Activated CD4-positive, alpha-beta T cell treated with anti-CD3 and anti-CD28 coated beads, Interleukin-2, amount 50 U/mL, for 1 hour (primary cell): ENCODE measurements around the gene GPR4.
"Not testable (repeated sequence)": the region's sequence is repeated elsewhere in the genome, so short reads cannot be mapped to it uniquely, and the experiment has no call there.

Experiments used
- DNase-seq: peaks from one replicate; pipeline ENCODE4 v3.0.0-alpha.2; 2020

GPR4 gene

GRCh38 chr19:45601524-45602374, at the start of gene GPR4:
Gene GPR4, minus strand, starts transcription at chr19:45602212. Its CDS starts 10,346 bp downstream, at chr19:45591866.
- no peak for DNase-seq

- no peak for DNase-seq
These were observed 48.7 kb upstream of the GPR4 start for GRCh38 chr19:45650722-45651121.

DNA sequence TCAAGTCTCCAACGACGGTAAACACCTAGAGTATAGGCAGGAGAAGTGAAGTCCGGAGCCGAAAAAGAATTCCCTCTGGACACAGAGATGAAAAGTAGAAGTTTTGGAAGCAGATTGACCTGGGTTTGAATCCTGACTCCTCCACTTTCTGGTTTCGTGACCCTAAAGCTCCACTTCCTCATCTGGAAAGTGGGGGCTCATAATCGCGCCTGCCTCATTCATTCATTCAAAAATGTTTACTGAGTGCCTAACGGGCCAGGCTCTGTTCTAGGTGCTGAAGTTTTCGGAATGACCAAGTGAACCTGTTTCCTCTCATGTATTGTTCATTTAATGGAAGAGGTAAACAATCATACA, 44.3 kb upstream of the GPR4 start:
- no peak for DNase-seq

- DNase-seq = peak; percentile 68
These were observed 43.8 kb upstream of the GPR4 start for GRCh38 chr19:45645631-45646344.

DNA sequence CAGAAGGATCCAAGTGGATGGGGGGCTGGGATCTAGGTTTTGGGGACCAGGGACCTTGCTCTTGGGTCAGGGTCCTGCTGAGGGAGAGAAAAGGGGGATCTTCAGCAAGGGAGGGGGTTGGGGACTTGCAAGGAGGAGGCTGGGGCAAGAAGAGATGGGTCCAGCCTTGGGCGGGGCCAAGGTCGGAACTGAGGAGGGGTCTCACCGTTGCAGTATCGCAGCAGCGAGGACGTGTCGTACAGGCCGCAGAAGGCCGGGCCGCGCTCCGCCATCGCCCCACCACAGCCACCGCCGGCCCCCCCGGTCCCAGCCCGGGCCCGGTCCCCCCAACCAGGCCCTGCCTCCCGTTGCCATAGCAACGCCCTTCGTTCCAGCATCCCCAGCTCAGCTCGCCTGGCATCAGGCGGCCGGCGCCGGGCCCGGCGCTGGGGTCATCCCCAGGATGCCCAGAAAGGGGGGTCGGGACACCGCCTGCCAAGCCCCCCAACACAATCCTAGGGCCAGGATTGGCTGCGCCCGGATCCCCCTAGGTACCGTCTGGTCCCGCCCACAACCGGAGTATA, 43.1 kb upstream of the GPR4 start:
- DNase-seq = no peak

DNA sequence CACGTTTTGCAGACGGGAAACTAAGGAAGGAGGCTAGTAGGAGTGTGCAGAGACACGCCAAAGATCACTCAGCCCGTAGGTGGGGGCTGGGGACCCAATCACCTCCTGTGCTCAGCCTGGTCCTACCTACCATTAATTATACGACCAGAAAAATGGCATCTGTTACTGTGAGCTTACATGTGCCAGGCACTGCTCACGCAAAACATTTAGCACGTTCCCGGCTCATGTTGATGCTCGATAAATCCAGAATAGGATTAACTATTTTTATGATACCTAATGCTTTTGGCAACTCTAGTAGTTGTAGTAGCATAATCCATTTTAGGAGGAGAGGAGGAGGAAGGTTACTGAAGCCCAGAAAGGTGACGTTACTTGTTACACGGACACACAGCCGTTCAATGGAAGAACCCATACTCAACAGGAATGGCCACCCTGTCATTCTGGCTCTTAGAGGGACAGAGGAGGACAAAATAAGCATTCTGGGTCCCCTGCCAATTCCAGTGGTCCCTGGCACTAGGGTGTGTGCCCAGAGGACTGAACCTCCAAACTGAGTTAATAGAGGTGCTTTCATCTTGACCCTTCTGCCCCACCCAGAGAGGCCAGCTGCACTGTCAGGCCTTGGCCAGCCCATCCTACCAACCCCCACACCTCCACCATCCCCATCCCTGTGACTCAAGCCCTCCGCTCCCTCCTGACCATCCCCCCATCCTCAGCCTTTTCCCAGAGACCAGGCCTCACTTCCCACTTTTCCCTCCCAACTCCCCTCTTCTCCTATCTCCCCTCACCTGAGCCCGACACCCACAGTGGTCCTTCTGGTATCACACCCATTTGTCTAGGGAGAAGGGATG, 42.1 kb upstream of the GPR4 start:
- no peak for DNase-seq

DNA sequence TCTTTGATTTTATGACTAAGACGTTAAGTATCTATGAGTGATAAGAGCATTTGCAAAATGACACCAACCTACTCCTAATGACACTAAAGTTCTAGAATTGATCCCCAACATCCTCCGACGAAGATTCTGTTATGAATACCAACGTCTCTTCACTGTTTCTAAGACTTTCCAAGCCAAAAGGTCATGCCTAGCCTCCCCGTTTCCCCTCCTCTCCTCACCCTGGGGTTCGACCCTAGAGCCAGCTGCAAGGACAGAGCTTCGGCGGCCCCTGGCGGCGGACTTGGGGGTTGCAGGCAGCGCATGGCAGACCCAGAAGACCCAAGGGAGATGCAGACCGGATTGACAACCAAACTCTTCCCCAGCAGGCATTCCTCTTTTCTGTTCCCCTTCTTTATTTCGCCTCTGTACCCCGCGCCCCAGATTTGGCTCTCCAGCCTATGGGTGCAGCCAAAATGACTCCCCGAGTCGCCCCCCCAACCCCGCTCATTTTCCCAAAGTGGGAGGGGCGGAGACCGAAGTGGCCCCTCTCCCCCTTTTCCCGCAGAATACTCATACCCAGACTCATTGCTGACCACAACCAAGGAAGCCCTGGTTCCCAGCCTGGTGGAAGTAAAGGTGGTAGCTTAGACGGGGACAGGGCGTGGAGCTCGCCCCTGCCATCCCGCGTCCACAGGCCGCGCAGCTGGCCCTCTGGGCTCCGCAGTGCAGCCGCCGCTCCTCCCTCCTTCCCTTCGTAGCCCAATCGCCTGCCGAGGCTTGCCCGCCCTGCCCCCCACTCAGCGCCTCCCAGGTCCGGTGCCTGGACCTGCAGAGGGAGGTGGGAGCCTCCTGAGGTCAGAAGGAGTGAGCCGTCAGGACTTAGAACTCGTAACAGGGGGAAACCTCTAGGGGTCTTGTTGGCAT, 41.3 kb upstream of the GPR4 start:
- DNase-seq = peak; percentile 89

DNA sequence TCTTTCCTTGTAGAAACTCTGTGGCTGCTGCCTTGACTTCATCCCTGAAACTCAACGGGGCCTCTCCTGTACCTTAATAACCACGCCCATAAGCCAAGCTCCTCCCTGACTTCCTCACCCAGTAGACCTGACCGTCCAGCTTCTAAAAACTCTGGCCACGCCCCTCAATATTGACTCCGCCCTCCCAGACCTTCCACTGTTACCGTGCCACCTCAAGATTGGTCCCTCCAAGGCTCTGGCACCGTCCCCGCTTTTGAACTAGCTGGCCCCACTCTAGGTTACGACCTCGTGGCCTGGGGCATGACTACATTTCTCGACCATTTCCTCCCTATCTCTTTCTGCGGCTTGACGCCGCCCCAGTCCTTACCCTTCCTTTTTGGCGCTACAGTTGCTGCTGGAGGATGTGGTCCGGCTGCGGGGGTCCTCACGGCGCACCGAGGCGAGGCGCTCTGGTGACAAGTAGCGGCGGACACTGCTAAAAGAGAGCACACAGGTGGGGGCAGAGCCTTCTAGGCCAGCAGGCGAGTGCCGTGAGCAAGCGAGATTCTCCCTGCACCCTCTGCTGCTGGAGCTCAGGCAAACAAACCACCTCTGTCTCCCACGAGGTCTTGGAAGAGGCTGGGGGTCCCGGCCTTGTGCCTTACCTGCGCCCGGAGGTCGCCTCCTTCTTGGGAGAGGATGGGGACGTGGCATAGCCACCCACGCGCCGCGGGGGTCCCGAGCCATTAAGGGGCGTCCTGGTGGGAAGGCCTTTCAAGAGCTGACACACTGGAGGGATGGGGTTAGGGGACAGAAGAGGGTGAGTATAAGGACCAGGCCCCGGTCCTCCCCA, 39.5 kb upstream of the GPR4 start:
- peak; percentile 45 for DNase-seq

DNA sequence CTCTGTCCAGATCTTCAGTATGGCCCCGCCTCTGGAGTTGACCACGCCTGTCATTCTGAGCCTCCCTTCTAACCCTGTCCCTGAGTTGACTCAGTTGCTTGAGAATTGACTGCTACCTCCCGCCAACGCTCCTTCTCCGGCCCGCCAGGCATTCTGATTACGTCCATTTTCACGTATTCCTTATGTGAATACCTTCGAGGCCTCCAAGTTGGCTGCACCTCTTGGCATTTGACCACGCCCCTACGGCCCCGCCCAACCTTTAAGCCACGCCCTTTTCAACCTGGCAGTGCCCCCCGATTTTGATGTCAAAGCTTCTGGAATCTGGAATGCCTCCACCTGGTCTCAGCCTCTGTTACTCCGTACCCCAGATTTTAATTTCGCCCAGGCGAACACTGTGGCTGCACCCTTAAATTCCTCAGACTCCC, 38.8 kb upstream of the GPR4 start:
- DNase-seq = peak; percentile 11

DNA sequence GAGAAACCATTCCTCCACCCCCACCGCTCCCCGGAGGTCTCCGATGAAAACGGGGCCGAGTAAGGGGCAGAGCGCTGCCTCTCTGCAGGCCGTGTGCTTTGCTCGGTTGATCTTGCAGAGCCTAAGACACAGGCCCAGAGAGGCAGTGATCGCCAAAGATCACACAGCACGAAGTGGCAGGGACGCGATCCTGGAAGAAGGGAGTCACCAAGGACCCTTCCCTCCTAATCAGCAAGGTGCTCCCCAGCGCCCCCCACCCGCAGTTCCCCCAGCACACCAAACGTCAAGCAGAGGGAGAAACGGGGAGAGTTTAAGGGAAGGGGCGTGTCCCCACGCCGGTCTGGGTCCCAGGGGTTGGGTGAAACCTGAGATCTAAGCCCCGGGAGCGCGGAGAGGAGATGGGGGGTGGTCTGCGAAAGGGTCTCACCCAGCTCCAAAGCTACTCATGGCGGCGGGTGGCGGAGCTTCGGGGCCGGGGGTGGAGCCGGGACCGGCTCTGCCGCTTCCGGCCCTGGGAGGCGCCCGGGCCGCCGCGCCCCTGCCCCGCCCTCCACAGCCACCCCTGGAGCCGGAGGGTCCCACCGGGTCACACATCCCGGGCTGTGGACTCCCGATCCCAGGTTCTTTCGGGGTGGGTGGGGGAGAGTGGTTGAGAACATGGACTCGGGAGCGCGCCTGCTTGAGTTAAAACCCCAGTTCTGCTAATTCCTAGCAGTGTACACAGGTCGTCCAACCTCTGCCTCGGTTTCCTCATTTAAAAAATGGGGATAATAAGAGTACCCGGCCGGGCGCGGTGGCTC, 37.1 kb upstream of the GPR4 start, which contains the start of gene EML2:
Gene EML2 (minus strand): TSS at position 468 of the 800 bp plus-strand sequence. CDS start 21 bp downstream, at position 447.
- peak; percentile 47 for DNase-seq

- no peak for DNase-seq
These were observed 36.1 kb upstream of the GPR4 start for GRCh38 chr19:45637890-45638667.

- no peak for DNase-seq
These were observed 34.9 kb upstream of the GPR4 start for GRCh38 chr19:45636902-45637301.

DNA sequence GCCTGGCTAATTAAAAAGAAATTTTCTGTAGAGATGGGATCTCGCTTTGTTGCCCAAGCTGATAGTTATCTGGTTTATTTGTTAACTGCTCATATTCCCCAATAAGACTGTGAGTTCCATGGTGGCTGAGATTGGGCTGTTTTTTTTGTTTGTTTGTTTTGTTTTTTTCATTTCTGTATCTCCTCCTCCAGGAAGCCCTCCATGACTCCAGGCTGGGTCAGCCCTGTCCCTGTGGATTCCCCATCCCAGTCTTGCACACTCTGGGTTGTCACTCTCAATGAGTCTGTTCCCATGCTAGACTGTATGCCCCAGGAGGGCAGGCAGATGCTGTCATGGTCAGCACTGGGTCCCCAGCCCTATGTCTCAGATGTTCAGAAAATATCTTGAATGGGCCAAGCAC, 34.3 kb upstream of the GPR4 start:
- no peak for DNase-seq

DNA sequence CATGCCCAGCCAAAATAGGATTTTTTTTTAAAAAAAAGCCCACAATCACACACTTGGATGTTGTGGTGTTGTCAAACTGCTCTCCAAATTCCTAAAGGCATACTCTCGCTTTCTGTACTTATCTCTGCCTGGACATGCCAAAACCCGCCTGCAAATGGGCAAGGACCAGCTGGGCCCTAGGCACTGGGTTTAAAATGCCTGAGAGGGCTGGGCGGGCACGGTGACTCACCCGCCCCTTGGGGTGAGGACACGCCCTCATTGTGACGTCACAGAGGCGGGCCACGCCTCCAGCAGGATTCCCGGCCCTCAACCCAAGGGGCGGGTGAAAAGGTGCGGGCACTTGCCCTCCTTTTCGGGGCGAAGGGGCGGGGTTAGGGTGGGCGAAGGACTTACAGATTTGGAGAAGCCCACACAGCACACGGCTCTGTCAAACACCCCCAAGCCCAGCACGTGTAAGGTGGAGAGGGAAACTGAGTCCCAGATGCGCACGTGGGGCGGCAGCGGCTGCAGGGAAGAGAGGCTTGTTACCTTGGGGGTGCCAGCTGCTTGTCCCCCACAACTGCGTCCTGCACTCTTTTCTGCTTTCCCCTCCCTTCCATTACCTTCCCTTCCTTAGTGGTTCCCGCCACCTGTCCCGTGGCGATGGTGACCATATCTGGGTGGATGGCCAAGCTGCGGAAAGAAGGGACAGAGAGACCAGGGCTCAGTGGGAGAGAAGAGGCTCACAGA, 30.6 kb upstream of the GPR4 start:
- DNase-seq = peak; percentile 28

- no peak for DNase-seq
These were observed 28.5 kb upstream of the GPR4 start for GRCh38 chr19:45630463-45630862.

- no peak for DNase-seq
These were observed 27.7 kb upstream of the GPR4 start for GRCh38 chr19:45629704-45630103.

- DNase-seq = not testable (repeated sequence)
These were observed 26.2 kb upstream of the GPR4 start for GRCh38 chr19:45628219-45628618.

- DNase-seq = no peak
These were observed 22.0 kb upstream of the GPR4 start for GRCh38 chr19:45623984-45624383.
